Prostate gland (tissue), 2 donors: ENCODE measurements around the gene SLC11A1.

Experiments used
- CTCF ChIP-seq, 4 experiments: fragments of 200-600 bp in 2 of 4; fragments of 450-650 bp in 2 of 4; sonication (generic) in 2 of 4; IDR thresholded peaks; 1 replicate in 3 of 4; 2 replicates in 1 of 4; pipeline ENCODE4 v1.5.1; 2016 to 2019; ENCODE audit warnings: antibody characterized with exemption in 4 of 4, mild to moderate bottlenecking in 2 of 4, moderate library complexity in 2 of 4
- POLR2A ChIP-seq: fragments of 450-650 bp; IDR thresholded peaks from one replicate; pipeline ENCODE4 v1.6.1; 2016; ENCODE audit warnings: antibody characterized with exemption, mild to moderate bottlenecking

GRCh38 chr2:218397463-218397819 lies 15.4 kb downstream of the SLC11A1 start:
- TF ChIP-seq CTCF (IDR thresholded peaks at IDR 0.05) (no peak), POLR2A (no peak)
